ENCODE data around the gene LOX.

The LOX gene

DNA sequence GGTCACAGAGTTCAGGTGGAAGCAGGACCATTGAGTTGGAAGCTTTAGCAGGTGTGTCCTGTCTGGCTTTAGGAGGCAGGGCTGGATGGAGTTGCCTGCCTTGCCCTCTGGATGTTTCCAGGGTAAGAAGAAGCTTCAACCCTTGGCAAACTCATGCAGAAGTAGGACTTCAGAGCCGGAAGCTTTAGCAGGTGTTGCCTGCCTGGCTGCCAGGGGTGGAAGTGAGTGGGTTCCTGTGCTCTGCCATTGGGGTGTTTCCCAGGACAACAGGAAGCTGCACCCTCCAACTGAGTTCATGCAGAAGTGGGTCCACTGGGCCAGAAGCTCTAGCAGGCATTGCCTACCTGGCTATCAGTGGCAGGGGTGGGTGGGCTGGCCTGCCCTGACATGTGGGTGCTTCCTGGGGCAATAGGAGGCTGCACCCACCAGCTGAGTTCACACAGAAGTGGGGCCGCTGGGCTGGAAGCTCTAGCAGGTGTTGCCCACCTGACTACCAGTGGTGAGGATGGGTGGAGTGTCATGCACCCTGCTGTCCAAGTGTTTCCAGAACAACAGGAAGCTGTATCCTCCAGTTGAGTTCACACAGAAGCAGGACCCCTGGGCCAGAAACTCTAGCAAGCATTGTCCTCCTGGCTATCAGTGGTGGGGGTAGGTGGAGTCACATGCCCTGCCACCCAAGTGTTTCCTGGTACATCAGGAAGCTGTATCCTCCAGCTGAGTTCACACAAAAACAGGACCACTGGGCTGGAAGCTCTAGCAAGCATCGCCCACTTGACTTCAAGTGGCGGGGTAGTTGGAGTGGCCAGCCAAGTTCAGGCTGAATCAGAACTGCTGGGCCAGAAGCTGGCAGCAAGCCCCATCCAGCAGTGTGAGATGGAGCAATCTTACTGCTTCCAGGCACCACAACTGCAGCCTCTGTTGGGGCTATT lies 24.6 kb downstream of the LOX start:
- Mint-ChIP-seq H3K27ac (no peak overlapping the region), H3K4me1 (no peaks in the 10 kb centered on the region), H3K4me3 (no peak overlapping the region), H3K36me3 (peaks cover 17% of the 10 kb centered on the region), H3K9me3 (no peaks in the 10 kb centered on the region), H3K27me3 (no peaks in the 10 kb centered on the region)
- ATAC-seq (ENCODE audit: low read depth): no peak
- no peak for DNase-seq (ENCODE audit: low spot score in 2 of 2)

DNA sequence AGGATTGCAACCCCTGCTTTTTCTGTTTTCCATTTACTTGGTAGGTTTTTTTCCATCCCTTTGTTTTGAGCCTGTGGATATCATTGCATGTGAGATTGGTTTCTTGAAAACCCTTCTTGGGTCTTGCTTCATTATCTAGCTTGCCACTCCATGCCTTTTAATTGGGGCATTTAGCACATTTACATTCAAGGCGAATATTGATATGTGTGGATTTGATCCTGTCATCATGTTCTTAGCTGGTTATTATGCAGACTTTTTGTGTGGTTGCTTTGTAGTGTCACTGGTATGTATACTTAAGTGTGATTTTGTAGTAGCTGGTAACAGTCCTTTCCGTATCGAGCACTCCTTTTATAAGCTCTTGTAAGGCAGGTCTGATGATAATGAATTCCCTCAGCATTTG lies 26.5 kb downstream of the LOX start:
- H3K36me3 Mint-ChIP-seq: peaks cover 16% of the 10 kb centered on the region
- ATAC-seq (ENCODE audit: low read depth): no peak
- no peak overlapping the region for H3K4me3 Mint-ChIP-seq
- DNase-seq (ENCODE audit: low spot score in 2 of 2): no peak
- no peaks in the 10 kb centered on the region for H3K27me3 Mint-ChIP-seq
- H3K9me3 Mint-ChIP-seq: no peaks in the 10 kb centered on the region
- H3K27ac Mint-ChIP-seq: no peak overlapping the region
- no peaks in the 10 kb centered on the region for H3K4me1 Mint-ChIP-seq

DNA sequence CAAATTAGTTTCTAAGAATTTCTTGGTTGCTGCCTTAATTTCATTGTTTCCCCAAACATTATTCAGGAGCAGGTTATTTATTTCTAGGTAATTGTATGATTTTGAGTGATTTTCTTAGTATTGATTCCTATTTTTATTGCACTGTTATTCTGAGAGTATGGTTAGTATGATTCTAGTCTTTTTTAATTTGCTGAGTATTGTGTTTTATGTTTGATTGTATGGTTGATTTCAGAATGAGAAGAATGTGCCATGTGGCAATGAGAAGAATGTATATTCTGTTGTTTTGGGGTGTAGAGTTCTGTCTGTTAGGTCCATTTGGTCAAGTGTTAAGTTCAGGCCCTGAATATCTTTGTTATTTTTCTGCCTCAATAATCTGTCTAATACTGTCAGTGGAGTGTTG lies 27.1 kb downstream of the LOX start:
- peaks cover 16% of the 10 kb centered on the region for H3K36me3 Mint-ChIP-seq

DNA sequence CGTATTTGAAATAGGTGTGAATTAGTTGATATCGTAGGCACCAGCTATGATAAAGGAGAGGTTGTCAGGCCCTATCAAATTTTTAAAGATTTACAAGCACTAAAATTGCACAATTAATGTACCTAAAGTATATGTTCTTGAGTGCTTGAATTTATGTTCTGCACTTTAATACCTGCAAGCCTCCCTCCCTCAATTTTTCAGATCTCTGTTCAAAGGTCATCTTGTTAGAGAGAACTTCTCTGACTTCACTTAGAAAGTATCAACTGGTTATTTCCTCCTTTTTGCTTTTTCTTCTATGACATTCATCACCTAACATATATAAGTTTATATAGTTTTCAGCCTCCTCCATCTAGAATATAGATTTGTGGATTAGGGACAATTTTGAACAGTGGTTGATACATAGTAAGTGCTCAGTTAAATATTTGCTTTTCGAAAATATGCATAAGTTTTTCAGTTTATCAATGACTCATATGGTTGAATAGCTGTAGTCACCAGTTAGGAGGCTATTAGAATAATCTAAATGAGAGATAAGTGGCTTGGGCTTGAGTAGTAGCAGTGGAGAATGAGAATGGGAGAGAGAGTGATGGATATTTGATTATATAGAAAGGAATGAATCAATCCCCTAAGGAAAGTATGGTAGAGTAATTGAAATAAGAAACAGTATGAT lies 37.3 kb downstream of the LOX start:
- H3K27me3 Mint-ChIP-seq: no peaks in the 10 kb centered on the region
- ATAC-seq (ENCODE audit: low read depth): no peak
- H3K4me1 Mint-ChIP-seq: no peaks in the 10 kb centered on the region

More for the DNA sequence above, 27.1 kb downstream of the LOX start:
- Mint-ChIP-seq H3K27me3 (no peaks in the 10 kb centered on the region), H3K9me3 (no peaks in the 10 kb centered on the region), H3K27ac (no peak overlapping the region), H3K4me3 (no peak overlapping the region), H3K4me1 (no peaks in the 10 kb centered on the region)
- DNase-seq (ENCODE audit: low spot score in 2 of 2) (no peak), ATAC-seq (ENCODE audit: low read depth) (no peak)

DNA sequence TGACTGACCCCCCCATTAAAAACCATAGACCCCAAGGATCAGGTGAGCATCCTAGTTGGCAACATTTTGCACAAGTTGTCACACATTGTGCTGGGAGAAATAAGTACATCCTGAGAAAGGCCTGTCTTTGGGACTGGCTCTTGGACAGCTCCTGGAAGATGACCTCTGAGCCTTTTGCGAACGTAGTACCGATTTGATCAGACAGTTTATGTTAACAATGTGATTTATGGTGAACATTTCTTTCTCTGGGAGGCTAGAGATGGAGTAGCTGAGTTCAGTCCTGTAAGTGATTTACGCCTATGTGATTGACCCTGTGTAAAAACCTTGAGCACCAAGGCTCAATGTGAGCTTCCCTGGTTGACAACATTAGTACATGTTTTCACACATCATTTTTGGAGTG lies 41.7 kb downstream of the LOX start:
- no peak overlapping the region for H3K27ac Mint-ChIP-seq
- H3K4me1 Mint-ChIP-seq: no peaks in the 10 kb centered on the region
- H3K27me3 Mint-ChIP-seq: no peaks in the 10 kb centered on the region
- DNase-seq (ENCODE audit: low spot score in 2 of 2) (no peak), ATAC-seq (ENCODE audit: low read depth) (no peak)
- peaks cover 8% of the 10 kb centered on the region for H3K36me3 Mint-ChIP-seq
- no peaks in the 10 kb centered on the region for H3K9me3 Mint-ChIP-seq
- no peak overlapping the region for H3K4me3 Mint-ChIP-seq

More for the DNA sequence above, 37.3 kb downstream of the LOX start:
- H3K4me3 Mint-ChIP-seq: no peak overlapping the region
- peaks cover 14% of the 10 kb centered on the region for H3K36me3 Mint-ChIP-seq
- H3K27ac Mint-ChIP-seq: no peak overlapping the region
- no peak for DNase-seq (ENCODE audit: low spot score in 2 of 2)
- peaks cover 3% of the 10 kb centered on the region for H3K9me3 Mint-ChIP-seq

DNA sequence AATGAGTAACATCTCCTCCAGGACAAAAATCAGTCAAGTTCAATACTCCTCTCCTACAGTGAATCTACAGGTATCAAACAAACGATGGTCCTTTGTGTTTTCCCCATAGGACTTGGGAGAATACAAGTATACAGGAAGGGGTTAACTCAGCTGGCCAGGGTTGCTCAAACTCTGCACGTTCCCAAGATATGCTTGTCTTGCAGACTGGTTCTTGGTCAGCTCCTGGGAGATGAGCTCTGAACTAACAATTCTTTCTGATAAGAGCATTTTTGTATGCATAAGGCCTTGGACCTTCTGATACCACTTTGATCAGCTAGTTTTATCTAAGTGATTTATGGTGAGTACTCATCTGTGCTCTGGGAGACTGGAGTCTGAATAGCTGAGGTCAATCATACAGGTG lies 42.1 kb downstream of the LOX start:
- Mint-ChIP-seq H3K27me3 (no peaks in the 10 kb centered on the region), H3K4me1 (no peaks in the 10 kb centered on the region), H3K27ac (no peak overlapping the region), H3K4me3 (no peak overlapping the region), H3K9me3 (no peaks in the 10 kb centered on the region), H3K36me3 (peaks cover 10% of the 10 kb centered on the region)
- no peak for DNase-seq (ENCODE audit: low spot score in 2 of 2)
- no peak for ATAC-seq (ENCODE audit: low read depth)

DNA sequence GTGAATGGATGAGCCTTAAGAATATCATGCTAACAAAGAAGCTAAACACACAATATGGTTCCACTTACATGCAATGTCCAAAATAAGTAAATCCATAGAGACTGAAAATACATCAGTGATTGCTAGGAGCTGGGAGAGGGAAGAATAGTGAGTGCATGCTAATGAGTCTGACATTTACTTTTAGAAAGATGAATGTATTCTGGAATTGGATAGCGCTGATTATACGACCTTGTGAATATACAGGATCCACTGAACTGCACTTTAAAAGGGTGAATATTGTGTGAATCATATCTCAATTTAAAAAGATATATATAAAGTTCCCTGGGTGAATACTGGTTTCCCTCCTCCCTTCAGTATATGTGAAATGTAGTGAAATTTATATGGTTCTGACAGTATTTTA lies 46.2 kb downstream of the LOX start:
- no peak overlapping the region for H3K27ac Mint-ChIP-seq
- H3K27me3 Mint-ChIP-seq: no peaks in the 10 kb centered on the region
- ATAC-seq (ENCODE audit: low read depth) (no peak), DNase-seq (ENCODE audit: low spot score in 2 of 2) (no peak)
- H3K9me3 Mint-ChIP-seq: no peaks in the 10 kb centered on the region
- no peaks in the 10 kb centered on the region for H3K4me1 Mint-ChIP-seq
- no peak overlapping the region for H3K4me3 Mint-ChIP-seq
- H3K36me3 Mint-ChIP-seq: peaks cover 13% of the 10 kb centered on the region

DNA sequence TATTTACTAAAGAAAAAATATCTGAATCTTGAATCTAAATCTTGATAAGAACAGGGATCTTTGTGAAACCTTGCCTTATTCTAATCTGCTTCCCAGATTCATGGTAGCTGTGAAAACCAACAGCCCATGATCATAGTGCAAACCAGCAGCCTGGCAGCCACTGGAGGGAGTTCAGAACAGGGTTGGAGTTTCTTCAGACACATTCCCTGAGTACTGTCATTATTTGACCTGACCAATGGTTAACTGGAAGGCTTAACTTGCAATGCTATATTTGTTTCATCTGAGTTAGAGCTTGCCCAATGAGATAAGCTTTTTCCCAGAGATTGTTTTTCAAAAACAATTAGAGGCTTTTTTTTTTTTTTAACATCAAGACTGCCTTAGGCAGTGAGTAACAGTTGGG lies 47.8 kb downstream of the LOX start:
- no peaks in the 10 kb centered on the region for H3K27me3 Mint-ChIP-seq
- no peaks in the 10 kb centered on the region for H3K4me1 Mint-ChIP-seq
- H3K9me3 Mint-ChIP-seq: no peaks in the 10 kb centered on the region
- no peak overlapping the region for H3K4me3 Mint-ChIP-seq
- no peak for ATAC-seq (ENCODE audit: low read depth)
- no peak for DNase-seq (ENCODE audit: low spot score in 2 of 2)
- peaks cover 15% of the 10 kb centered on the region for H3K36me3 Mint-ChIP-seq
- H3K27ac Mint-ChIP-seq: no peak overlapping the region

DNA sequence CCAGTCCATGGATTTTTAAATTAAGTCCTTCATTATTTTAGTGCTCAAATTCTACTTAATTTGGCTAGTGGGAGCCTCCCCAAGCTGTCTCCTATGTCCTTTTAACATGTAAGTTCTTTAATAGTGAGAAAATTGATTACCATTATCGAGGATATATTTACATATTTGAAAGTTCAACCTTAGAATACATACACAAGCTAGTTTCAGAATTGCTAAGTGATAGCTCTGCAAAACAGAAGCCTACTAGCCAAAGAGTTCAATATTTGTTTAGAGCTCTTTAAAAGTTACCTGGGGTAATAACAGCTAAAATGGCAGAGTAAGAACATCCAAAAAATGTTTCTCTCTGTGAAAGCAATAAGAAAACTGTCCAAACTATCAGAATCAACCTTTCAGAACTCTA lies 48.2 kb downstream of the LOX start:
- DNase-seq (ENCODE audit: low spot score in 2 of 2) (no peak), ATAC-seq (ENCODE audit: low read depth) (no peak)
- peaks cover 15% of the 10 kb centered on the region for H3K36me3 Mint-ChIP-seq
- no peak overlapping the region for H3K4me3 Mint-ChIP-seq
- no peaks in the 10 kb centered on the region for H3K27me3 Mint-ChIP-seq
- H3K27ac Mint-ChIP-seq: no peak overlapping the region
- H3K4me1 Mint-ChIP-seq: no peaks in the 10 kb centered on the region
- H3K9me3 Mint-ChIP-seq: no peaks in the 10 kb centered on the region

DNA sequence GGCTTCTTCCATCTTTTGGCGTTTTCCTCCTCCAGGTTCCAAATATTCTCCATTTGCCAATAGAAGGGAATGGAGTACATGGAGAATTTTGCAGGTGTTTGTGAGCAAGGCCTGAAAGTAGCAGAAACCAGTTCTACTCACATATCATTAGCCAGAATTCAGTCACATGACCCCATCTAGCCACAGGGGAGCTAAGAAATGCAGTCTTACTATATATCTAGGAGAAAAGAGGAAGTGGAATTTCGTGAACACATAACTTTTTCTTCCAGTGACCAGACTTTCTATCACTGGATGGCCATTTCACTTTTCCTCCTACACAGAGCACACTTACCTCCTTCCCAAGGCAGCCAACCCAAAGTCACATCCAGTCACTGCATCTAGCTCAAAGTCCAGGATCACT lies 55.1 kb downstream of the LOX start:
- no peaks in the 10 kb centered on the region for H3K27me3 Mint-ChIP-seq
- peaks cover 35% of the 10 kb centered on the region for H3K36me3 Mint-ChIP-seq
- H3K4me1 Mint-ChIP-seq: peaks cover 11% of the 10 kb centered on the region
- peak overlapping the region; percentile 70 for H3K27ac Mint-ChIP-seq
- DNase-seq (ENCODE audit: low spot score in 2 of 2) (no peak), ATAC-seq (ENCODE audit: low read depth) (no peak)
- no peak overlapping the region for H3K4me3 Mint-ChIP-seq
- no peaks in the 10 kb centered on the region for H3K9me3 Mint-ChIP-seq

DNA sequence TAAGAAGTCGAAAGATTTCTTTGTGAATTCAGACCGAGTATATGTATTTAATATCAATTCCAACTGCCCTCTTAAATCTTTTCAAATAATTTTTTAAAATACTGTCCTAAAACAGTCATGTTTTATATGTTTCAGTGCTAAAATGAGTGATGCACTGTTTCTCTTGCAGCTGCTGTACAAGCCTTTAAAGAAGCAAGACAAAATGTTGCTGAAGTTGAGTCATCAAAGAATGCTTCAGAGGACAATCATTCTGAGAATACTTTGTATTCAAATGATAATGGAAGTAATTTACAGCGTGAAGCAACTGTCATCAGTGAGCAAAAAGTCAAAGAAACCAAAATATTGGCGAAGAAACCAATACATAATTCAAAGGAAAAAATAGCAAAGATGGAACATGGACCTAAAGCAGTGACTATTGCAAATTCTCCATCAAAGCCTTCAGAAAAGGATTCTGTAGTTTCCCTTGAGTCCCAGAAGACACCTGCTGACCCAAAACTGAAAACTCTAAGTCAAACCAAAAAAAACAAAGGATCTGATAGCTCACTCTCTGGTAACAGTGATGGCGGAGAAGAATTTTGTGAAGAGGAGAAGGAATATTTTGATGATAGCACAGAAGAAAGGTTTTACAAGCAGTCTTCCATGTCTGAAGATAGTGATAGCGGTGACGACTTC lies 58.0 kb downstream of the LOX start:
- no peaks in the 10 kb centered on the region for H3K27me3 Mint-ChIP-seq
- peaks cover 14% of the 10 kb centered on the region for H3K4me1 Mint-ChIP-seq
- ATAC-seq (ENCODE audit: low read depth): no peak
- no peaks in the 10 kb centered on the region for H3K9me3 Mint-ChIP-seq
- peaks cover 42% of the 10 kb centered on the region for H3K36me3 Mint-ChIP-seq
- no peak overlapping the region for H3K27ac Mint-ChIP-seq
- no peak overlapping the region for H3K4me3 Mint-ChIP-seq
- no peak for DNase-seq (ENCODE audit: low spot score in 2 of 2)

DNA sequence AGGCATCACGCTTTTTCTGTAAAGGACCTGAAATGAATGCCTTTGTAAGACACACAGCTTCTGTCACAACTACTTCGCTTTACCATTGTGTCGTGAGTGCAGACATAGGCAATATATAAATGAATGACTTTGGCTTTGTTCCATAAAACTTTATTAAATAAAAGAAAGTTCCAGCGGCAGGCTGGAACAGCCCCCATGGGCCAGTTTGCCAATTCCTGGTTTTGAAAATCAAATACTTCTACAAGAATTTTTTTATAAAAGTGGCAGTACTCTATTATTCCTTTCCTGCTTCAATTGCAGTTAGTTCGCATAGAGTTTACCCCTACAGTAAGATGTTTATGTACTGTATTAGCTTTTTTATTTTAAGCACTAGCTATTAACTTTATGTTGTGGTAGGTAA lies 62.6 kb downstream of the LOX start:
- peaks cover 9% of the 10 kb centered on the region for H3K4me1 Mint-ChIP-seq
- no peak overlapping the region for H3K27ac Mint-ChIP-seq
- H3K36me3 Mint-ChIP-seq: peaks cover 15% of the 10 kb centered on the region
- H3K4me3 Mint-ChIP-seq: no peak overlapping the region
- ATAC-seq (ENCODE audit: low read depth) (no peak), DNase-seq (ENCODE audit: low spot score in 2 of 2) (no peak)
- no peaks in the 10 kb centered on the region for H3K27me3 Mint-ChIP-seq
- H3K9me3 Mint-ChIP-seq: no peaks in the 10 kb centered on the region

DNA sequence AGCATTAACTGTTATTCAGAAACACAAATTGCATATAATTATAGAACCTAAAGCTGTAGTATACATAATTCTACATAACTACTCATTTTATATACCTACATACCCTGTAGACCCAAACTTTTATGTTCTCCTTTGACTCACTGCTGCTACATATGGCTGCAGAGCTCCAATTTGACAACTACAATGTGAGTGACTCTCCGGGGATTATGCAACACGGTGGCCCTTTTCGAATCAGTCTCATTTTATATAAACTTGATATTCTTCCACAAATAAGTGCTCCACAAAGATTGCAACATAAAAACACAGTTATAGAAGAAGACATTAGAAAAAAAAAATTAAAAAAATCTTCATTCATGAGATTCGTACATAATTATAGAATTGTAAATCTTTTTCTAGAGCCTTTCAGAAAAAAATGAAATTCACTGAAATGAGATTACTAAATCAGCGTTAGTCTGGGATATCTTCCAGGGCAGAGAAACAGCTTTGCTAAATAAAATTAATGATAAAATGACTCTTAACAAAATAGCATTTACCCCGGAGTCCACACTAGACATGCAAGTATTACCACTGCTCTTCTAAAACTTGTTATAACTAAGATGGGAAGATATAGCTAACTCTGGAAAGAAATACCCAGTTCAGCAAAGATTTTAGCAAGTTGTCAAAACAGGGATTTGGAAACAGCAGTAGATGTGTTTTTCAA lies 63.7 kb downstream of the LOX start:
- H3K4me1 Mint-ChIP-seq: peaks cover 11% of the 10 kb centered on the region
- ATAC-seq (ENCODE audit: low read depth) (no peak), DNase-seq (ENCODE audit: low spot score in 2 of 2) (no peak)
- peaks cover 12% of the 10 kb centered on the region for H3K36me3 Mint-ChIP-seq
- no peak overlapping the region for H3K27ac Mint-ChIP-seq
- no peak overlapping the region for H3K4me3 Mint-ChIP-seq
- no peaks in the 10 kb centered on the region for H3K9me3 Mint-ChIP-seq
- no peaks in the 10 kb centered on the region for H3K27me3 Mint-ChIP-seq

Data from memory B cell (primary cell).